ENCODE measurements around the gene TUBB1. TPM values are rescaled to one million over a fixed set of nuclear protein-coding genes. Genes with fewer than 3 reads are reported as not detected.

The TUBB1 gene
- total and polyA plus RNA-seq, 2 donors (not counting 1 experiment from before 2014, with no cell fraction given): 0.22 to 0.43 TPM

- ATAC-seq (ENCODE audit: low read depth) (no peak), DNase-seq (no peak)
- Mint-ChIP-seq H3K27me3 (peaks cover 33% of the 10 kb centered on the region), H3K4me1 (peaks cover 2% of the 10 kb centered on the region), H3K27ac (no peak overlapping the region), H3K4me3 (no peak overlapping the region), H3K9me3 (ENCODE audit: insufficient read depth) (no peaks in the 10 kb centered on the region)
- WGBS (ENCODE audit: insufficient coverage): no CpG with 5 or more reads among the region's 1 CpG
- Histone ChIP-seq H4K20me1 (ENCODE audit: control insufficient read depth, insufficient read depth, low read length, poor library complexity, severe bottlenecking) (no peaks in the 10 kb centered on the region), H3K27ac (ENCODE audit: low read length in 2 of 2) (no peak overlapping the region), H3K4me2 (replicated peaks; ENCODE audit: low read depth, low read length, poor library complexity, severe bottlenecking) (no peak overlapping the region), H3K36me3 (replicated peaks in 1 of 2; ENCODE audit: control extremely low read depth in 1 of 2, control insufficient read depth in 1 of 2, extremely low read depth in 1 of 2, insufficient read depth in 2 of 2, low read length in 1 of 2) (no peaks in the 10 kb centered on the region), H3K9ac (ENCODE audit: low read length) (no peak overlapping the region), H3K27me3 (replicated peaks in 1 of 4; ENCODE audit: control extremely low read depth in 1 of 4, control insufficient read depth in 3 of 4, insufficient read depth in 4 of 4, low read length in 3 of 4) (peaks cover 0 to 11% (median 7%) of the 10 kb centered on the region in 4 experiments), H3K4me3 (ENCODE audit: control extremely low read depth in 1 of 5, extremely low read depth in 1 of 5, insufficient read depth in 1 of 5, low read depth in 2 of 5, low read length in 4 of 5) (no peak overlapping the region), H3K4me1 (ENCODE audit: control insufficient read depth in 2 of 2, insufficient read depth in 2 of 2, low read length in 2 of 2) (peaks cover 0 to under 1% of the 10 kb centered on the region in 2 donors), H3K79me2 (ENCODE audit: control insufficient read depth, insufficient read depth, low read length) (no peaks in the 10 kb centered on the region), H2AFZ (ENCODE audit: insufficient read depth, low read depth, low read length, poor library complexity, severe bottlenecking) (no peak overlapping the region), H3K9me3 (ENCODE audit: control extremely low read depth in 1 of 3, control insufficient read depth in 2 of 3, insufficient read depth in 1 of 3, low read length in 2 of 3) (no peaks in the 10 kb centered on the region)
- TF ChIP-seq EZH2 (IDR thresholded peaks at IDR 0.05; ENCODE audit: borderline replicate concordance, insufficient read depth, low read depth, low read length, poor library complexity, severe bottlenecking): no peak
- TF ChIP-seq CTCF (IDR thresholded peaks at IDR 0.05): no peak
- CTCF ChIA-PET: interaction anchor here (1.1 to 1.4 kb wide), 3 partner anchors 26 to 172 kb away, joined by 4 to 10 read pairs (median 5); no protein-coding TSS in a partner anchor
- POLR2A ChIA-PET: no interaction called here
- intact Hi-C loops (cut with micrococcal nuclease): loop anchor here (10.0 kb wide), 1 partner anchor 354 kb away; no protein-coding TSS in a partner anchor
Observed at GRCh38 chr20:59050437-59050836, 31.2 kb downstream of the TUBB1 start.

GRCh38 chr20:59051666-59052185 lies 32.5 kb downstream of the TUBB1 start:
- no peak for DNase-seq
- no peaks in the 10 kb centered on the region for H3K9me3 ChIP-seq (ENCODE audit: control extremely low read depth in 1 of 3, control insufficient read depth in 2 of 3, insufficient read depth in 1 of 3, low read length in 2 of 3)
- H3K4me2 ChIP-seq (replicated peaks; ENCODE audit: low read depth, low read length, poor library complexity, severe bottlenecking): no peak overlapping the region
- TF ChIP-seq EZH2 (IDR thresholded peaks at IDR 0.05; ENCODE audit: borderline replicate concordance, insufficient read depth, low read depth, low read length, poor library complexity, severe bottlenecking) (no peak), CTCF (IDR thresholded peaks at IDR 0.05) (no peak)
- H3K4me3 Mint-ChIP-seq: no peak overlapping the region
- H3K4me1 ChIP-seq (ENCODE audit: control insufficient read depth in 2 of 2, insufficient read depth in 2 of 2, low read length in 2 of 2): no peaks in the 10 kb centered on the region
- no peak for ATAC-seq (ENCODE audit: low read depth)
- no peak overlapping the region for H3K9ac ChIP-seq (ENCODE audit: low read length)
- H3K79me2 ChIP-seq (ENCODE audit: control insufficient read depth, insufficient read depth, low read length): no peaks in the 10 kb centered on the region
- H3K36me3 ChIP-seq (replicated peaks in 1 of 2; ENCODE audit: control extremely low read depth in 1 of 2, control insufficient read depth in 1 of 2, extremely low read depth in 1 of 2, insufficient read depth in 2 of 2, low read length in 1 of 2): no peaks in the 10 kb centered on the region
- ChIA-PET POLR2A (no interaction called here), CTCF (interaction anchor here (1.2 to 1.3 kb wide), 2 partner anchors 31 to 156 kb away, joined by 3 read pairs; no protein-coding TSS in a partner anchor)
- no peaks in the 10 kb centered on the region for H3K9me3 Mint-ChIP-seq (ENCODE audit: insufficient read depth)
- no peak overlapping the region for H2AFZ ChIP-seq (ENCODE audit: insufficient read depth, low read depth, low read length, poor library complexity, severe bottlenecking)
- WGBS (ENCODE audit: insufficient coverage): 95% methylated on average over 4 of the region's 6 CpGs
- intact Hi-C loops (cut with micrococcal nuclease): loop anchor here (10.0 kb wide), 1 partner anchor 353 kb away; no protein-coding TSS in a partner anchor
- H4K20me1 ChIP-seq (ENCODE audit: control insufficient read depth, insufficient read depth, low read length, poor library complexity, severe bottlenecking): no peaks in the 10 kb centered on the region
- no peak overlapping the region for H3K27ac ChIP-seq (ENCODE audit: low read length in 2 of 2)
- H3K27me3 ChIP-seq (replicated peaks in 1 of 4; ENCODE audit: control extremely low read depth in 1 of 4, control insufficient read depth in 3 of 4, insufficient read depth in 4 of 4, low read length in 3 of 4): peaks cover 0 to 11% (median 9%) of the 10 kb centered on the region in 4 experiments
- no peak overlapping the region for H3K4me3 ChIP-seq (ENCODE audit: control extremely low read depth in 1 of 5, extremely low read depth in 1 of 5, insufficient read depth in 1 of 5, low read depth in 2 of 5, low read length in 4 of 5)
- H3K27me3 Mint-ChIP-seq: peaks cover 33% of the 10 kb centered on the region
- H3K27ac Mint-ChIP-seq: no peak overlapping the region
- no peaks in the 10 kb centered on the region for H3K4me1 Mint-ChIP-seq
